A549 (cell line): Measurements from ENCODE around the gene KRTAP5-5.

Experiments used
- JUN ChIP-seq, 2 experiments: fragments of >200 bp; sonication (Bioruptor Twin); formaldehyde crosslinking; IDR thresholded peaks; 2 replicates in 1 of 2; 3 replicates in 1 of 2; pipeline ENCODE4 v1.6.1; 2016 to 2017
- MAFK ChIP-seq: fragments of 450-650 bp; IDR thresholded peaks from 2 replicates; pipeline ENCODE4 v1.6.1; 2014; ENCODE audit not compliant: partially characterized antibody
- POLR2A ChIP-seq: IDR thresholded peaks from 2 replicates; pipeline ENCODE4 v1.6.1; 2012; ENCODE audit warnings: mild to moderate bottlenecking, low read length
- SMC3 ChIP-seq: fragments of >200 bp; sonication (Bioruptor Twin); formaldehyde crosslinking; IDR thresholded peaks from 3 replicates; pipeline ENCODE4 v1.6.1; 2018; ENCODE audit warnings: inconsistent platforms
- TF ChIP-seq, protein P1 (sequence below): fragments of >200 bp; sonication (Bioruptor Twin); formaldehyde crosslinking; IDR thresholded peaks from 3 replicates; pipeline ENCODE4 v1.5.1; 2016
- TF ChIP-seq, protein P2 (sequence below): fragments of 250-450 bp; sonication (Bioruptor Pico); IDR thresholded peaks from 2 replicates; pipeline ENCODE4 v1.5.0; 2020; ENCODE audit warnings: low read depth, mild to moderate bottlenecking, moderate library complexity

DNA sequence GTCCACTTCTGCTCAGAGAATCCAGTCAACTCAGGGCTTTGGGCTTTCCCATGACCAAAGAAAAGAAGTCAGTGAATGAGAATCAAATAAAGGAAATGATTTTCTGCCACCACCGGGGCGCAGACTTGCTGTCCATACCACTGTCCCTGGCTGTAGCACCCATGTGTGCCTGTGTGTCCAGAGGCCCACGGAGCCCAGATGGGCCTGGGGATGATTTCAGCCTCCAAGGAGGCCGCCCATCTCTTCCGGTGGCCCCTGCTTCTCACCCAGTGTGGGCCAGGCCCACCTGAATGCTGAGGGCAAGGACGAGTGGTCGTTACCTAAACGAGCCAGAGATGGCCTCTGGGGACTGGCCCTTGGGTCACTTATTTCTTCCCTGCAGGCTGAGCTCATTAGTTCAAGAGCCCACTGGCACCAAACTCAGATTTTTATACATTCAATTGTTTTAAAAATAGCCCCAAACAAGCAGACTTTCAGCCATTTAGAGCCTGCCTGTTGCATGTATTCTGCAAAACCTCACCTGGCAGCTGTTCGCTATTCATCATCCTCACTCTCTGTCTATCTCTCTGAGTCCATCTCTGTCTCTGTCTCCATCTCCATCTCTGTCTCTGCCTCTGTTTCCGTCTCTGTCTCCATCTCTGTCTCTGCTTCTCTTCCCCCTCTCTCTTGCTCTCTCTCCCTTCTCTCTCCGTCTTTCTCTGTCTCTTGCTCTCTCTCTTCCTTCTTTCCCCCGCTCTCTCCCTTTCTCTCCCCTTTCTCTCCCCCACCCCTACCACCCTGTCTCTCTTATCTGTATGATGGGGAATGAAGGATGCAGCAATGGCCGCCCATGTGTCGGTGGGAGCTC, 24.2 kb downstream of the KRTAP5-5 start:
- TF ChIP-seq POLR2A (no peak), MAFK (no peak), JUN (IDR thresholded peaks at IDR 0.05) (no peak), SMC3 (no peak)
- TF ChIP-seq, protein P1, sequence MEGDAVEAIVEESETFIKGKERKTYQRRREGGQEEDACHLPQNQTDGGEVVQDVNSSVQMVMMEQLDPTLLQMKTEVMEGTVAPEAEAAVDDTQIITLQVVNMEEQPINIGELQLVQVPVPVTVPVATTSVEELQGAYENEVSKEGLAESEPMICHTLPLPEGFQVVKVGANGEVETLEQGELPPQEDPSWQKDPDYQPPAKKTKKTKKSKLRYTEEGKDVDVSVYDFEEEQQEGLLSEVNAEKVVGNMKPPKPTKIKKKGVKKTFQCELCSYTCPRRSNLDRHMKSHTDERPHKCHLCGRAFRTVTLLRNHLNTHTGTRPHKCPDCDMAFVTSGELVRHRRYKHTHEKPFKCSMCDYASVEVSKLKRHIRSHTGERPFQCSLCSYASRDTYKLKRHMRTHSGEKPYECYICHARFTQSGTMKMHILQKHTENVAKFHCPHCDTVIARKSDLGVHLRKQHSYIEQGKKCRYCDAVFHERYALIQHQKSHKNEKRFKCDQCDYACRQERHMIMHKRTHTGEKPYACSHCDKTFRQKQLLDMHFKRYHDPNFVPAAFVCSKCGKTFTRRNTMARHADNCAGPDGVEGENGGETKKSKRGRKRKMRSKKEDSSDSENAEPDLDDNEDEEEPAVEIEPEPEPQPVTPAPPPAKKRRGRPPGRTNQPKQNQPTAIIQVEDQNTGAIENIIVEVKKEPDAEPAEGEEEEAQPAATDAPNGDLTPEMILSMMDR = no peak
- TF ChIP-seq, protein P2, sequence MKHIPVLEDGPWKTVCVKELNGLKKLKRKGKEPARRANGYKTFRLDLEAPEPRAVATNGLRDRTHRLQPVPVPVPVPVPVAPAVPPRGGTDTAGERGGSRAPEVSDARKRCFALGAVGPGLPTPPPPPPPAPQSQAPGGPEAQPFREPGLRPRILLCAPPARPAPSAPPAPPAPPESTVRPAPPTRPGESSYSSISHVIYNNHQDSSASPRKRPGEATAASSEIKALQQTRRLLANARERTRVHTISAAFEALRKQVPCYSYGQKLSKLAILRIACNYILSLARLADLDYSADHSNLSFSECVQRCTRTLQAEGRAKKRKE (CRISPR knock-in tag) = no peak
